ENCODE measurements around the gene CCDC9B.

CCDC9B gene

DNA sequence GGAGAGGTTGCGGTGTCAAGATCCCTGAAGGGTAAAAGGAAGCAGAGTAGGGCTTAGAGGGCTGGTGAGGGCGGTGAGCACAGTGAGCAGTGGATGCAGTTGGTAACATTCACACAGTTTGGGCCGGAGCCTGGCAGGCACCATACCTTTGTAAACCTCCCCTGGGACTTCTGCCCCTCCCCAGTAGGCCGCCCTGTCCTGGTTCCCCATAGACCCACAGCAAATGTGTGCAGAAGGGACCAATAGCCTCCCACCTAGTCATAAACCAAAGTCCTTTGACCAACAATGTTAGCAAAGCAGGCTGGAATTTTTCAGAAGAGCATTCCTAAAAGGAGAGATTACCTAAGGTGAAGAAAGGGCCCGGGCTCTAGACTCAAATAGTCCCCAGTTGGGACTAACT lies 8.4 kb upstream of the CCDC9B start:
- Histone ChIP-seq H3K27ac (no peak overlapping the region), H3K4me3 (no peak overlapping the region), H3K9ac (ENCODE audit: insufficient read length) (no peak overlapping the region), H3K9me3 (ENCODE audit: low read depth, low read length) (no peaks in the 10 kb centered on the region), H3K36me3 (ENCODE audit: insufficient read depth, low read length) (no peaks in the 10 kb centered on the region)
- TF ChIP-seq EZH2 (IDR thresholded peaks at IDR 0.05) (no peak), POLR2AphosphoS5 (IDR thresholded peaks at IDR 0.05; ENCODE audit: borderline replicate concordance, low read depth, low read length) (no peak), FOXP2 (optimal IDR thresholded peaks at IDR 0.05; ENCODE audit: control extremely low read depth, extremely low read length, insufficient read depth) (no peak)
- no peak for DNase-seq (ENCODE audit: low read depth, low spot score)

DNA sequence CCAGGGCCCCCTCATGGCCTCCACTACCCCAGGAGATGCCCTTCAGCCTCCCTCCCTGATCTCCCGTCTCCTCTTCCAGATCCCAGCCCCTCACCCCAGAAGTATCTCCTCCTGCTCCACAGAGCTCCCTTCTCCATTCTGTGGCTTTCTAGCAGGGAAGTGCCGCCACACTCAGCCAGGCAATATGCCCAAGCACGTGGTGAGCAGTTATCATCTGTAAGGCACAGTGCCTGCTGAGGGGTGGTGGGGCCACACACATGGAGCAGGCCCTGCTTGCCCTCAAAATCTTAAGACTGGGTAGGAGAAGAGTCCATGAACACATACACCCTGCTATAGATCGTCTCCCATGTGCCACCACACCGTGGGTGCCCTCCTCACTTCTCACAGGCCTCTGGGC lies 7.7 kb upstream of the CCDC9B start:
- Histone ChIP-seq H3K4me3 (no peak overlapping the region), H3K36me3 (ENCODE audit: insufficient read depth, low read length) (no peaks in the 10 kb centered on the region), H3K27ac (no peak overlapping the region), H3K9ac (ENCODE audit: insufficient read length) (no peak overlapping the region), H3K9me3 (ENCODE audit: low read depth, low read length) (no peaks in the 10 kb centered on the region)
- no peak for TF ChIP-seq POLR2AphosphoS5 (IDR thresholded peaks at IDR 0.05; ENCODE audit: borderline replicate concordance, low read depth, low read length)
- no peak for TF ChIP-seq EZH2 (IDR thresholded peaks at IDR 0.05)
- DNase-seq (ENCODE audit: low read depth, low spot score) = no peak

DNA sequence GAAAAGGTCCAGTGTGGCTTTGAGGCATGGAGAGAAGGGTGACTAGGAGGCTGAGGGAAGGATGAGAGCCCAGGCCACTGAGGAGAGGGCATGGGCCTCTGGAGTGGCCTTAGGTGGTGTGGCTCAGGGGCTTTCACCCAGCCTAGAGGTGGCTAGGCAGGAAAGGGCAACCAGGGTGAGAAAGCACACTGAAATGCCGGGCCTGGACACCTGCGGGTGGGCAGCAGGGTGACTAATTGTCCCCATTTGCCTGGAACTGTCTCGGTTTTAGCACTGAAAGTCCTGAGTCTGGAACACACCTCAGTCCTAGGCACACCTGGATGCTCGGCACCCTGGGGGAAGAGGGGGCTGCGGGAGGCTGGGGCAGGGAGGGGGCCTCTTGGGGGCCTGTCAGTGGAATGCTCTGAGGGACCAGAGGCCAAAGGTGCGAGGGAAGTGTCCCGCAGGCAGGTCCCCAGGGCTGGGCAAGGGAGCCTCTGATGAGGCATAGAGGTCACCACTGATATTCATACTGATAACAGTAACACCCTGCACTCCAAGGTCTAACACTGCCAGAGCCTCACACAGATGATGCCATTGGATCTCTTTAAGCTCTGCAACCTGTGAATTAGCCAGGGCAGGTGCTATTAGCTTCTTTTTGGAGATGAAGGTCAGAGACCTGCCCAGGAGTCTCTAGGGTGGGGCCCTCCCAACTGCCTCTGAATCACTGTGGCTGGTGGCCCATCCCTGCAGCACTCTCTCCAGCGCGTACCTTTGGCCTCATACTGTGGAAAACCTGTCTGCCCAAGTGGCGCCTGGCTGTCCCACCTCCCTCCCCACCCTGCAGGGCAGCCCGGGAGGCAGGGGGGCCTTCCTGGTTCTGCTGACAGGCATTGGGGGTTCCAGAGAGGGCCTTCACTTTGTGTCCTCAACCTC lies 7.1 kb upstream of the CCDC9B start:
- TF ChIP-seq FOXP2 (optimal IDR thresholded peaks at IDR 0.05; ENCODE audit: control extremely low read depth, extremely low read length, insufficient read depth) (no peak), EZH2 (IDR thresholded peaks at IDR 0.05) (no peak), POLR2AphosphoS5 (IDR thresholded peaks at IDR 0.05; ENCODE audit: borderline replicate concordance, low read depth, low read length) (no peak)
- H3K4me3 ChIP-seq = no peak overlapping the region
- H3K36me3 ChIP-seq (ENCODE audit: insufficient read depth, low read length) = no peaks in the 10 kb centered on the region
- no peak for DNase-seq (ENCODE audit: low read depth, low spot score)
- H3K9me3 ChIP-seq (ENCODE audit: low read depth, low read length) = no peaks in the 10 kb centered on the region
- H3K27ac ChIP-seq = no peak overlapping the region
- H3K9ac ChIP-seq (ENCODE audit: insufficient read length) = no peak overlapping the region

DNA sequence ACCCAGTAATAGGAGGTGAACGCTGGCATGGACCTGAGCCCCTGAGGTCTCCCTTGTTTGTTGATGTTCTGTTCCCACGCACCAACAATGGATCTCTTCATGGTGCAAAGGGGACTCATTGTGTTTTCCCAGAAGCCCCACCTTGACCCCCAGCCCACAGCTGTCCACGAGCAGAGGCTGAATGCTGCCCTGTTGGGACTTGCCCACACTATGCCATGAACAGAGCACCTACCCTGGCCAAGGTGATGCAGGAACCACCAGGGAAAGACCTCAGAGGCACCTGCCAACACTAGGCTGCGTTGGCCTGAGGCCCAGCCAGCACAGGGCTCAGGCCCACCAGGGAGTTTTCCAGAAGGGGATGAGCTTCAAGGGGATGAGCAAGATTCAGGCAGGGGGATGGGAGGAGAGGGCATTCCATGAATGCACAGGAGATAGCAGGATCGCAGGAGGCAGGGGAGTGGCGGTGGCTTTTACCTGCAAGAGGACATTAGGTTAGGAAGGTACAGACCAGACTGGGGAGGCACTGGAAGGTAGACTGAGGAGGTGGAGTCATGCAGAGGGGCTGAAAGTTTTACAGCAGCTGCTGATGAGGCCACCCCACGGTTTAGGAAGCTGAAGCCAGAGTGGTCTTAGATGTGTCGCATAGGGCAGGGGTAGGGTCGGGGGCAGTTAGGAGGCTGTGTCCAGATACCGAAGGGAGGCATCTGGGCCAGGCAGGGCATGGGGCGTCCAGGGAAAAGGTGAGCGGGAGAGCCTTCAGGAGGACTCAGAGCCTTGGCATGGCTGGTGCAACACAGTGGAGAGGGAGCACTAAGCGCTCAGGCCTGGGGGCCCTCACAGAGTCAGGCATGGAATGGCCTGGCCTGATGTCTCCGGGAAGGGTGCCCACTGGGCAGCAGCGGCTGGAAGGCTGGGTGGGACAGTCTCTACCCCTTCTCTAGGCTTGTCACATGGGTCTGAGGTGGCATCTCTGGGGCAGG lies 6.1 kb upstream of the CCDC9B start:
- no peak overlapping the region for H3K4me3 ChIP-seq
- no peak for DNase-seq (ENCODE audit: low read depth, low spot score)
- TF ChIP-seq POLR2AphosphoS5 (IDR thresholded peaks at IDR 0.05; ENCODE audit: borderline replicate concordance, low read depth, low read length) (no peak), EZH2 (IDR thresholded peaks at IDR 0.05) (no peak), FOXP2 (optimal IDR thresholded peaks at IDR 0.05; ENCODE audit: control extremely low read depth, extremely low read length, insufficient read depth) (no peak)
- no peaks in the 10 kb centered on the region for H3K36me3 ChIP-seq (ENCODE audit: insufficient read depth, low read length)
- H3K27ac ChIP-seq = no peak overlapping the region
- H3K9ac ChIP-seq (ENCODE audit: insufficient read length) = no peak overlapping the region
- H3K9me3 ChIP-seq (ENCODE audit: low read depth, low read length) = no peaks in the 10 kb centered on the region

DNA sequence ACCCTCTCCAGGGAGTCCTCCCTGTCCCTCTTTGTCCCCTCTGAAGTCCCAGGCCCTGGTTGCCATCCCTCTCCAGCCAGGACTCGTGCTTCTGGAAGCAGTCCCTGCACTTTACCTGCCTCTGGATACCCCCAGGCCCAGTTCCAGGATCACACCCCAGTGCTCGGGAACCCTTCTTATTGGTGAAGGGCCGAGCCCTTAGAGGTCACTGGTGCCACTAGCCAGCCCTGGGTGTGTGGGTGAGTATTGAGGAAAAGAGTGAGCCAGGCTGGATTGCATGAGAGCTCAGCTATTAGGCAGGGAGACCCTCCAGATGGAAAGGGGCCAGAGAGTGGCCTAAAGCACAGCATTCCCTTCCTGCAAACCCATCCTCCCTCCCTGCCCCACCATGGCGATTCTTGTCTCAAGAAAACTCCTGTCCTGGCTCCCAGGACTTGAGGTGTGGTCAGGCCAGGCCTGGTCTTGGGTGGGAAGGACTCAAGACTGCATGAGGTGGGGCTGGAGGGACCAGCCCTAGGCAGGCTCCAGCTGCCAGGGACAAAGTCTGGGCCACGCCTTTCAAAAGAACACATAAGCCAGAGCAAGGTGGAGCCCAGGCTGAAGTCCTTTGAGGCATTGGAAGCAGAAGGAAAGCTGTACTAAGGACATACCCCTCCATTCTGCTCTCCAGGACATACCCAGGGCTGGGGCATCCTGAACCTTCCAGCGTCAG lies 5.3 kb upstream of the CCDC9B start:
- H3K27ac ChIP-seq = no peak overlapping the region
- no peak for DNase-seq (ENCODE audit: low read depth, low spot score)

DNA sequence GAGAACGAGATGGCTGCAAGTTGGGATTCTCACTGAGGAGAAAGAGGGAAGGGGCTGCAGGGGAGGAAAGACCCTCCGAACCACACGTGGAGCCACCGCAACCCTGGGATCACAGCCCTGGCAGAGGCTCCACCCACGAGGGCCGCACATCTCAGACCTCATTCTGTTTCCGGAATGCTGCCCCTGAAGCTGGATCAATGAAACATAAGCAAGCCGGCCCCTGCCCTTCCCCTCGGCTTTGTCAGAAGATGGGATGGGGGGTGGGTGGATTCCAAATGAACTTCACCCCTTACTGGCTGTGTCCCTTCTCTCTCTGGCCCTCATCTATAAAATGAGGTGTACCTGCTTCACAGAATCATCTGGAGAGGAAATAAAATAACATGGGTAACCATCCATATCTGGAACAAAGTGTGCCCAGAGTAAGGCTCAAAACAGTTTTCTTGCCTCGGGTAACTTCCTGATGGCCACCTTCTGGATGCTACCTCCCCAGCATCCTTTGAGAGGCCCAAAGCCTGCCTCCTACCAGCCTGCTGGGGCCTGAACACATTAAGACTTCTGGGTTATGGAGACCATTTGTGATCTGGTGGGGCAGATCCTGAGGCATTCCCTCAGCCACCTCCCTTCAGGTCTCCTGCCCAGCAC lies 4.6 kb upstream of the CCDC9B start:
- H3K36me3 ChIP-seq (ENCODE audit: insufficient read depth, low read length) = no peaks in the 10 kb centered on the region
- H3K9me3 ChIP-seq (ENCODE audit: low read depth, low read length) = no peaks in the 10 kb centered on the region
- DNase-seq (ENCODE audit: low read depth, low spot score) = no peak
- TF ChIP-seq EZH2 (IDR thresholded peaks at IDR 0.05) = no peak
- TF ChIP-seq POLR2AphosphoS5 (IDR thresholded peaks at IDR 0.05; ENCODE audit: borderline replicate concordance, low read depth, low read length) = no peak
- no peak for TF ChIP-seq FOXP2 (optimal IDR thresholded peaks at IDR 0.05; ENCODE audit: control extremely low read depth, extremely low read length, insufficient read depth)
- no peak overlapping the region for H3K27ac ChIP-seq
- no peak overlapping the region for H3K9ac ChIP-seq (ENCODE audit: insufficient read length)
- no peak overlapping the region for H3K4me3 ChIP-seq

More for the DNA sequence above, 5.3 kb upstream of the CCDC9B start:
- Histone ChIP-seq H3K9me3 (ENCODE audit: low read depth, low read length) (no peaks in the 10 kb centered on the region), H3K4me3 (no peak overlapping the region), H3K9ac (ENCODE audit: insufficient read length) (no peak overlapping the region), H3K36me3 (ENCODE audit: insufficient read depth, low read length) (no peaks in the 10 kb centered on the region)
- TF ChIP-seq EZH2 (IDR thresholded peaks at IDR 0.05) (no peak), POLR2AphosphoS5 (IDR thresholded peaks at IDR 0.05; ENCODE audit: borderline replicate concordance, low read depth, low read length) (no peak), FOXP2 (optimal IDR thresholded peaks at IDR 0.05; ENCODE audit: control extremely low read depth, extremely low read length, insufficient read depth) (no peak)

DNA sequence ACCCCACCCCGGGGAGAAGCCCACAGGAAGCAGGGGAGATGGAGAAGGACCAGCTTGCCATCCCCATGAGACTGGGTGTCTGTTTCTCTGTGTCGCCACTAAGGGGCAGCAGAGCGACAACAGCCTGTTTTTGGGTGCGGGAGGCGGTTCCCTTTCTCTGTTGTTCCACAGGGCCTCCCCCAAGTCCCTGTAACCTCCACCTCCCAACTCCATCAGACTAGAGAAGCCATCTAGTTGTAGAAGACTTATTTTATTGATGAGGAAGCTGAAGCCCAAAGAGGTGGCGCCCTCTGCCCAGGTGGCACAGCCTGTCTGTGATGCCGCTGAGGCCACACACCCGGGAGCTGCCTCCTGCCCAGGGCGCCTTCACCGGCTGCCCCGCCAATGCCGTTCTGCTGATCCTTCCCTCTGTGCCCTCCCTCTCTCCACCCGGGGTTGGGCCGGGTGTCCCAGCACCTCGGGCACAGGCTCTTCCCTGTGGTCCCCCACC lies 3.9 kb upstream of the CCDC9B start:
- TF ChIP-seq FOXP2 (optimal IDR thresholded peaks at IDR 0.05; ENCODE audit: control extremely low read depth, extremely low read length, insufficient read depth) = no peak
- no peak for TF ChIP-seq POLR2AphosphoS5 (IDR thresholded peaks at IDR 0.05; ENCODE audit: borderline replicate concordance, low read depth, low read length)
- no peak for TF ChIP-seq EZH2 (IDR thresholded peaks at IDR 0.05)
- H3K4me3 ChIP-seq = no peak overlapping the region
- no peak overlapping the region for H3K9ac ChIP-seq (ENCODE audit: insufficient read length)
- DNase-seq (ENCODE audit: low read depth, low spot score) = no peak
- H3K27ac ChIP-seq = no peak overlapping the region
- no peaks in the 10 kb centered on the region for H3K36me3 ChIP-seq (ENCODE audit: insufficient read depth, low read length)
- no peaks in the 10 kb centered on the region for H3K9me3 ChIP-seq (ENCODE audit: low read depth, low read length)
